Vagina (tissue), 2 donors: Measurements from ENCODE around the gene PCYT1B. TPM values are rescaled to one million over a fixed set of nuclear protein-coding genes. Genes with fewer than 3 reads are reported as not detected.

ENCODE experiments used
- DNase-seq, 2 donors: peaks; one replicate each; pipeline ENCODE4 v3.0.0-alpha.2; 2017; ENCODE audit errors: extremely low spot score in 2 of 2
- H3K27ac ChIP-seq: fragments of 200-600 bp; sonication (generic); one replicate; pipeline ENCODE4 v1.5.1; 2019
- H3K27me3 ChIP-seq: fragments of 200-600 bp; sonication (generic); one replicate; pipeline ENCODE4 v1.5.1; 2019
- H3K36me3 ChIP-seq, 2 donors: fragments of 200-600 bp; sonication (generic); one replicate each; pipeline ENCODE4 v1.5.1; 2017 to 2019
- H3K4me1 ChIP-seq: fragments of 200-600 bp; sonication (generic); one replicate; pipeline ENCODE4 v1.5.1; 2019
- H3K4me3 ChIP-seq, 2 donors: fragments of 200-600 bp; sonication (generic); 1 replicate in 1 of 2; 2 replicates in 1 of 2; pipeline ENCODE4 v1.5.1; 2016 to 2019
- H3K9me3 ChIP-seq: fragments of 200-600 bp; sonication (generic); one replicate; pipeline ENCODE4 v1.5.1; 2019
- CTCF ChIP-seq, 3 experiments: fragments of 450-650 bp in 2 of 3; fragments of 200-600 bp in 1 of 3; sonication (generic) in 1 of 3; IDR thresholded peaks; one replicate each; pipeline ENCODE4 v1.5.1; 2017 to 2019; ENCODE audit warnings: antibody characterized with exemption in 3 of 3, mild to moderate bottlenecking in 2 of 3, moderate library complexity in 2 of 3
- POLR2A ChIP-seq, 2 donors: fragments of 450-650 bp; IDR thresholded peaks; one replicate each; pipeline ENCODE4 v1.6.1; 2017; ENCODE audit warnings: antibody characterized with exemption in 2 of 2, mild to moderate bottlenecking in 2 of 2, moderate library complexity in 2 of 2
- POLR2AphosphoS5 ChIP-seq, 2 donors: sonication (generic); formaldehyde crosslinking; IDR thresholded peaks; one replicate each; pipeline ENCODE4 v1.9.0; 2017; ENCODE audit warnings: antibody characterized with exemption in 2 of 2, mild to moderate bottlenecking in 2 of 2, low read depth in 1 of 2; ENCODE audit not compliant: insufficient read depth in 1 of 2
- intact Hi-C: fragments of 100-400 bp; cut with DNase I; formaldehyde crosslinking; loops from one replicate; pipeline ENCODE4 v1.15.1; 2023
- total RNA-seq: library from RNA; depleted of rRNA; stranded (reverse); fragments of >200 nt; gene quantifications from one replicate; pipeline ENCODE4 v1.2.3, GENCODE V29; 2016

The PCYT1B gene
- total RNA-seq, 1 donor from 2014 or later, result not detected

- Histone ChIP-seq H3K27me3 (no peaks in the 10 kb centered on the region), H3K36me3 (no peaks in the 10 kb centered on the region), H3K4me3 (no peak overlapping the region), H3K4me1 (no peaks in the 10 kb centered on the region), H3K27ac (no peak overlapping the region), H3K9me3 (no peaks in the 10 kb centered on the region)
- DNase-seq, result no peak
- intact Hi-C loops, result no loop called here
- TF ChIP-seq POLR2AphosphoS5 (IDR thresholded peaks at IDR 0.05; ENCODE audit: insufficient read depth in 1 of 2, low read depth in 1 of 2) (no peak), CTCF (IDR thresholded peaks at IDR 0.05) (no peak), POLR2A (IDR thresholded peaks at IDR 0.05) (no peak)
These were observed 52.6 kb downstream of the PCYT1B start for GRCh38 chrX:24594501-24594900.

- intact Hi-C loops, result no loop called here
- H3K27me3 ChIP-seq, result no peaks in the 10 kb centered on the region
- no peak overlapping the region for H3K27ac ChIP-seq
- H3K9me3 ChIP-seq, result no peaks in the 10 kb centered on the region
- no peak overlapping the region for H3K4me3 ChIP-seq
- no peaks in the 10 kb centered on the region for H3K36me3 ChIP-seq
- TF ChIP-seq CTCF (IDR thresholded peaks at IDR 0.05) (no peak), POLR2AphosphoS5 (IDR thresholded peaks at IDR 0.05; ENCODE audit: insufficient read depth in 1 of 2, low read depth in 1 of 2) (no peak), POLR2A (IDR thresholded peaks at IDR 0.05) (no peak)
- no peak for DNase-seq
- H3K4me1 ChIP-seq, result no peaks in the 10 kb centered on the region
These were observed 57.0 kb downstream of the PCYT1B start for GRCh38 chrX:24590111-24590510.

- DNase-seq, result no peak
- intact Hi-C loops, result no loop called here
- no peaks in the 10 kb centered on the region for H3K27me3 ChIP-seq
These were observed 70.1 kb downstream of the PCYT1B start for GRCh38 chrX:24577091-24577490.

GRCh38 chrX:24575496-24575895 lies 71.7 kb downstream of the PCYT1B start:
- H3K27me3 ChIP-seq, result no peaks in the 10 kb centered on the region
- no peak for DNase-seq
- no peak overlapping the region for H3K27ac ChIP-seq
- H3K4me1 ChIP-seq, result no peaks in the 10 kb centered on the region
- H3K9me3 ChIP-seq, result no peaks in the 10 kb centered on the region
- intact Hi-C loops, result no loop called here
- H3K36me3 ChIP-seq, result no peaks in the 10 kb centered on the region
- H3K4me3 ChIP-seq, result no peak overlapping the region
- TF ChIP-seq CTCF (IDR thresholded peaks at IDR 0.05) (no peak), POLR2A (IDR thresholded peaks at IDR 0.05) (no peak), POLR2AphosphoS5 (IDR thresholded peaks at IDR 0.05; ENCODE audit: insufficient read depth in 1 of 2, low read depth in 1 of 2) (no peak)

More at GRCh38 chrX:24577091-24577490, 70.1 kb downstream of the PCYT1B start:
- no peak overlapping the region for H3K4me3 ChIP-seq
- H3K4me1 ChIP-seq, result no peaks in the 10 kb centered on the region
- H3K9me3 ChIP-seq, result no peaks in the 10 kb centered on the region
- H3K27ac ChIP-seq, result no peak overlapping the region
- H3K36me3 ChIP-seq, result no peaks in the 10 kb centered on the region
- TF ChIP-seq POLR2A (IDR thresholded peaks at IDR 0.05) (no peak), POLR2AphosphoS5 (IDR thresholded peaks at IDR 0.05; ENCODE audit: insufficient read depth in 1 of 2, low read depth in 1 of 2) (no peak), CTCF (IDR thresholded peaks at IDR 0.05) (no peak)

GRCh38 chrX:24574743-24575142 lies 72.4 kb downstream of the PCYT1B start:
- TF ChIP-seq POLR2A (IDR thresholded peaks at IDR 0.05), result no peak
- no peak for TF ChIP-seq CTCF (IDR thresholded peaks at IDR 0.05)
- no peak for TF ChIP-seq POLR2AphosphoS5 (IDR thresholded peaks at IDR 0.05; ENCODE audit: insufficient read depth in 1 of 2, low read depth in 1 of 2)
- Histone ChIP-seq H3K9me3 (no peaks in the 10 kb centered on the region), H3K27me3 (no peaks in the 10 kb centered on the region)

More at GRCh38 chrX:24574743-24575142, 72.4 kb downstream of the PCYT1B start:
- Histone ChIP-seq H3K4me1 (no peaks in the 10 kb centered on the region), H3K36me3 (no peaks in the 10 kb centered on the region), H3K27ac (no peak overlapping the region), H3K4me3 (no peak overlapping the region)
- intact Hi-C loops, result no loop called here
- DNase-seq, result no peak
